ENCODE results near the gene CENPB.

The CENPB gene

GRCh38 chr20:3744806-3745685 is 41.5 kb downstream of the CENPB start:
- DNase-seq, result peak; percentile 68 to 79

DNA sequence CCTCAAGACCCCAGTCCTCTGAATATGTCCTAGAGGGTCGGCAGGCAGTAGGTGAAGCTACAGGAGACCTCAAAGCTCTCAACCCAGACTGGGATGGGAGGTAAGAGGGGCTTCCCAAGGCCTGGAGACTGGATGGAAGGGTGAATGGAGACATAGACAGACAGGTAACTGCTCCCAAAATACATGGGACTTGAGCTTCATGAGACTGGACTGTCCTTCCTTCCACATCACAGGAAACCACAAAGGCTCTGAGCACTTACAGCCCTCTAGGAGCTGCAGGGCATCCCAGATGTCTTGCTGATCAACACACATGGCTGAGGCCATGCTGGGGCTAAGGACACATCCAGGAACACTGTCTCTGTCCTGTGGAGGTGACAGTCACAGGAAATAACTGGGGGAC is 42.5 kb downstream of the CENPB start:
- DNase-seq, result no peak

DNA sequence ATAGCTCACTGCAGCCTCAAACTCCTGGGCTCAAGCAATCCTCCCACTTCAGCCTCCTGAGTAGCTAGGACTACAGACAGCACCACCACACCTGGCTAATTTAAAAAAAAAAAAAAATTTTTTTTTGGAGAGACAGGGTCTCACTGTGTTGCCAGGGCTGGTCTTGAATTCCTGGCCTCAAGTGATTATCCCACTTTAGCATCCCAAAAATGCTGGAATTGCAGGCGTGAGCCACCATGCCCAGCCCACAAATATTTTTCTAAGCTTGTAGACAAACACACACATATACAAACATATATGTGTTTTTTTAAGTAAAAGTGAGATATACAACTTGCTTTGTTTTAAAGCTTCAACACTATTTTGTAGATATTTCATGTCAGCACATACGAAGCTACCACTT is 43.3 kb downstream of the CENPB start:
- DNase-seq, result no peak

GRCh38 chr20:3741836-3742458 is 44.6 kb downstream of the CENPB start:
- DNase-seq, result no peak

GRCh38 chr20:3740615-3741301 is 45.8 kb downstream of the CENPB start:
- DNase-seq, result no peak

DNA sequence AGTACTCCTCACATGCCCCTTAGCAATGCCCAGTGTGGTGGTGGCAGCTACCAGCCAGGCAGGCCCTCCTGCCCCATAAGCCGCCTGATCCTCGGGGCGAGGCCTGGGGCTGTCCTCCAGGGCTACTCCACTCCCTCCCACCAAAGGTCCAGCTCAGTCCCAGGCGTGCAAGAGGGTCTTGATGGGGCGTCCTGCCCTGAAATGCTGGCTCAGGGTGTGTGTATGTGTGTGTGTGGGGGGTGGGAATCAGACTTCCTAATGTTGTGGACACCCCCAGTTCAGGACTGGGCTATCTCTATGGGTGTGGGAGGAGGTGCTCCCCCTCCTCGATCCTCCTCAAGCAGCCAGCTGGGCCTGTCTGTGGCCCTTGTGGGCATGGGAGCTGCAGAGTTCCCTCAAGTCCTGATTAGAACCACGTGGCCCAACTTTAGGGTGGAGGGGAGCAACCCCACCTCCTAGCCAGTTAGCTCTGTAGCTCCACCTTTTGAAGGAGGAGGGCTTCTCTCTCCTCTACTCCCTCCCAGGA is 46.6 kb downstream of the CENPB start:
- no peak for DNase-seq

DNA sequence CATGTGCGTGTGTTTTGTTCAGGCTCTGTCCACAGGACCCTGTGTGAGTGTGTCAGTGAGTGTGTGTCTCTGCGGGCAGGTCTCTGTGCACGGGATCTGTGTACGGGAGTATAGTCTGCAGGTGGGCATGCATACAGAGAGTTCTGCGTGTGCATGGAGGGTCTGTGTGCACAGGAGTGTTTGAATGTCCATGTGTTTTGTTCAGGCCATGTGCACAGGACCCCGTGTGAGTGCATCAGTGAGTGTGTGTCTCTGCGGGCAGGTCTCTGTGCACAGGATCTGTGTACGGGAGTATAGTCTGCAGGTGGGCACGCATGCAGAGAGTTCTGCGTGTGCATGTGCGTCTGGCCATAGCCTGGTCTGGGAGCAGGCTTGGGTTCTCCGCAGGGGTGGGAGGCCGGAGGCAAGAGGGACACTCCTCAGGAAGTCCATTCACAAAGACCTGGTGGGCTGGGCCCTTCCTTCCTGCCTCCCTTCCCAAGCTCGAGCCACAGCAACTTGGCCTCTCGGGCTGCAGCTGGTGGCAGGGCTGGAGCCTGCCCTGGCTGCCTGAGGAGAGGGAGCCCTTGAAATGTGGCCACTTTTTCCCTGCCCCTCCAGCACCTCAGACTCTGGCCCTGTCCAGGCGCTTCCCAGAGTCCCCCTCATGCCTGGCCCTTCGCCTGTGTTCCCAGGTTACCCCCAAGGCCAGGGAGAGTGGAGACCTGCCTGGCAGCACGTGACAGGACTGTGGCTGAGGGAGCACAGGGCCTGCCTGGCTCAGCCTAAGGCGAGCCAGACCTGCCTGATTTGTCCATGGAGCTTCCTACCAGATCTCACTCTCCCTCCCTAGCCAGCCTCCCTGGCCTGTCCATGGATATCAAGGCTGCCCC is 47.2 kb downstream of the CENPB start:
- no peak for DNase-seq

DNA sequence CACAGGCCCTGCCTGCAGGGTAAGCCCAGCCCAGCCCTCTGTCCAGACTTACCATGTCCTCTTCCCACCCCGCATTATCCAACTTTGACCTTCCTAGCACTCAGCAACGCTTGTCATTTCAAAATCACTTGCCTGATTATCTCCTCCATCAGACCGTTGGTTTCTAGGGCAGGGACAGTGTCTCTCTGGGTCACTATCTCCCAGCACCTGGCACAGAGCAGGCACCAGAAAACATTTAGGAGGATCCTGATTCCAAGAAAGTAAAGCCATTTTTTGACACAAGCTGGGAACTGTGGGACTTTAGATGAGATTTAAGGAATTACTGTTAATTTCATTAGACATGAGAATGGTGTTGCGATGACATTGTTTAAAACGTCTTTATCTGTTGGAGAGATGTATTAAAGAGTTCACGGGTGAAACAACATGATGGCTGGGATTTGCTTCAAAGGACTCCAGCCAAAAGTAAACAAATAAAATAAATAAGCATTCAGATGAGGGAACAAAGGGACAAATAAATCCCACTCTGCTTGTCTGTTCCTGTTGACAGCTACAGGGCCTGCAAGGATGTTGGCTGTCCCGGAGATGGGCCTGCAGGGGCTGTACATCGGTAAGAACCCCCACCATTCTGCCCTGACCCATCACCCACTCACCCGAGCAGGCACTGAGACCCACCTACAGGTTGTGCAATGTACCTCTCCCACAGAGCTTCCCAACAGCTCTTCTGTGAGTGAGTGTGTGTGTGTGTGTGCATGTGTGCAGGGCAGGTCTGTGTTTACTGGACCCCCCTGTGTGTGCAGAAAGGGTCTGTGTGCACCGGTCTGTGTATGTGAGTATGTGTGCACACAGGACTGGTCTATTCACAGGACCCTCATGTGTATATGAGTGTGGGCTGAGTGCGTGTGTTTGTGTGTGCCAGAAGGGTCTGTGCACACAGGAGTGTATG is 48.2 kb downstream of the CENPB start:
- no peak for DNase-seq

GRCh38 chr20:3735768-3736167 is 50.8 kb downstream of the CENPB start:
- no peak for DNase-seq

GRCh38 chr20:3734111-3734843 is 52.3 kb downstream of the CENPB start:
- no peak for DNase-seq
